CD14-positive monocyte (primary cell): ENCODE results near the gene STX1A. TPM values are rescaled to one million over a fixed set of nuclear protein-coding genes. Genes with fewer than 3 reads are reported as not detected.
A peak's percentile ranks its signal among the peaks of the same experiment; 100 is the strongest.

ENCODE experiments used
- DNase-seq, 3 donors: peaks; one replicate each; pipeline ENCODE4 v3.0.0-alpha.2; 2011 to 2022
- H2AFZ ChIP-seq: 2 replicates; pipeline ENCODE4 v1.6.0; 2012; ENCODE audit warnings: mild to moderate bottlenecking, low read depth, low read length, inconsistent platforms; ENCODE audit not compliant: insufficient read depth, poor library complexity, severe bottlenecking
- H3K27ac ChIP-seq, 2 donors: 1 replicate in 1 of 2; 2 replicates in 1 of 2; pipeline ENCODE4 v1.5.1; 2012 to 2013; ENCODE audit warnings: low read length in 2 of 2, control low read depth in 1 of 2, inconsistent platforms in 1 of 2, low read depth in 1 of 2, mild to moderate bottlenecking in 1 of 2
- H3K27me3 ChIP-seq, 2 donors: one replicate each; pipeline versions ENCODE4 v1.6.0 to v1.6.1; 2011 to 2013; ENCODE audit warnings: low read length in 2 of 2; ENCODE audit not compliant: control insufficient read depth in 2 of 2, insufficient read depth in 2 of 2
- H3K36me3 ChIP-seq, 2 donors: replicated peaks in 1 of 2; 1 replicate in 1 of 2; 2 replicates in 1 of 2; pipeline versions ENCODE4 v1.5.1 to v1.6.1; 2012 to 2013; ENCODE audit warnings: low read length in 2 of 2, control low read depth in 1 of 2, inconsistent platforms in 1 of 2, mild to moderate bottlenecking in 1 of 2; ENCODE audit not compliant: insufficient read depth in 2 of 2, control insufficient read depth in 1 of 2
- H3K4me1 ChIP-seq, 2 donors: 1 replicate in 1 of 2; 2 replicates in 1 of 2; pipeline versions ENCODE4 v1.5.1 to v1.6.1; 2012 to 2013; ENCODE audit warnings: low read length in 2 of 2, control low read depth in 1 of 2, inconsistent platforms in 1 of 2, mild to moderate bottlenecking in 1 of 2, moderate library complexity in 1 of 2; ENCODE audit not compliant: insufficient read depth in 2 of 2, control insufficient read depth in 1 of 2
- H3K4me2 ChIP-seq: replicated peaks from 2 replicates; pipeline ENCODE3; 2012; ENCODE audit warnings: low read length, moderate library complexity, mild to moderate bottlenecking; ENCODE audit not compliant: poor library complexity, severe bottlenecking; ENCODE audit errors: extremely low read depth
- H3K4me3 ChIP-seq, 3 experiments: fragments of 200-600 bp in 1 of 3; sonication (generic) in 1 of 3; replicated peaks in 1 of 3; 1 replicate in 2 of 3; 2 replicates in 1 of 3; pipeline ENCODE4 v1.5.1; 2011 to 2013; ENCODE audit warnings: low read length in 3 of 3, mild to moderate bottlenecking in 3 of 3, control low read depth in 2 of 3, low read depth in 2 of 3, inconsistent platforms in 1 of 3, moderate library complexity in 1 of 3
- H3K79me2 ChIP-seq: 2 replicates; pipeline ENCODE4 v1.6.0; 2012; ENCODE audit warnings: mild to moderate bottlenecking, control low read depth, inconsistent platforms, low read length, moderate library complexity; ENCODE audit not compliant: insufficient read depth
- H3K9ac ChIP-seq: 2 replicates; pipeline ENCODE4 v1.6.0; 2017; ENCODE audit warnings: low read length, mild to moderate bottlenecking; ENCODE audit not compliant: insufficient read depth, poor library complexity, severe bottlenecking
- H3K9me3 ChIP-seq, 2 donors: replicated peaks in 1 of 2; 1 replicate in 1 of 2; 2 replicates in 1 of 2; pipeline versions ENCODE4 v1.5.1 to v1.6.1; 2012 to 2013; ENCODE audit warnings: low read length in 2 of 2, control low read depth in 1 of 2; ENCODE audit not compliant: control insufficient read depth in 1 of 2, insufficient read depth in 1 of 2
- H4K20me1 ChIP-seq: 2 replicates; pipeline ENCODE4 v1.6.0; 2012; ENCODE audit warnings: mild to moderate bottlenecking, low read length, control low read depth, moderate library complexity; ENCODE audit not compliant: insufficient read depth
- H3K27ac Mint-ChIP-seq, 7 donors: one replicate each; pipeline ENCODE4 v1.8.0; 2020; ENCODE audit warnings: mild to moderate bottlenecking in 7 of 7, mixed read lengths in 7 of 7, moderate library complexity in 6 of 7, inconsistent platforms in 2 of 7
- H3K27me3 Mint-ChIP-seq, 3 donors: one replicate each; pipeline ENCODE4 v1.8.0; 2021 to 2022; ENCODE audit warnings: low read depth in 3 of 3, mild to moderate bottlenecking in 3 of 3, mixed read lengths in 3 of 3, moderate library complexity in 3 of 3, inconsistent platforms in 1 of 3
- H3K36me3 Mint-ChIP-seq, 2 donors: one replicate each; pipeline ENCODE4 v1.8.0; 2020; ENCODE audit warnings: mixed read lengths in 2 of 2, inconsistent platforms in 1 of 2, mild to moderate bottlenecking in 1 of 2
- H3K4me1 Mint-ChIP-seq: one replicate; pipeline ENCODE4 v1.8.0; 2020; ENCODE audit warnings: mild to moderate bottlenecking, mixed read lengths
- H3K4me3 Mint-ChIP-seq, 2 donors: one replicate each; pipeline ENCODE4 v1.8.0; 2020; ENCODE audit warnings: mild to moderate bottlenecking in 2 of 2, mixed read lengths in 2 of 2, moderate library complexity in 1 of 2
- H3K9me3 Mint-ChIP-seq, 7 donors: one replicate each; pipeline ENCODE4 v1.8.0; 2020 to 2022; ENCODE audit warnings: mixed read lengths in 7 of 7, mild to moderate bottlenecking in 6 of 7, moderate library complexity in 6 of 7, inconsistent platforms in 2 of 7
- WGBS: methylation state at CpG from one replicate; pipeline ENCODE4 v1.1.5; 2013; ENCODE audit warnings: missing lambda C conversion rate; ENCODE audit not compliant: insufficient coverage; 5-methylcytosine and 5-hydroxymethylcytosine counted together
- intact Hi-C, 2 donors: fragments of 100-400 bp; cut with micrococcal nuclease; formaldehyde crosslinking; loops; one replicate each; pipeline versions ENCODE4 v1.15.0 to v1.15.1; 2023
- polyA plus RNA-seq, 3 donors: library from polyadenylated mRNA; depleted of rRNA in 1 of 3; unstranded in 2 of 3; stranded (reverse) in 1 of 3; fragments of 300-500 nt in 2 of 3; fragments of >200 nt in 1 of 3; fragmentation: Illumina TruSeq in 2 of 3; gene quantifications; 1 replicate in 2 of 3; 2 replicates in 1 of 3; pipeline ENCODE4 v1.2.3, GENCODE V29; 2012 to 2021
- TF ChIP-seq, protein P1 (sequence below): fragments of 200-600 bp; IDR thresholded peaks from one replicate; pipeline ENCODE4 v1.8.0; 2022; ENCODE audit warnings: antibody characterized with exemption, mild to moderate bottlenecking

STX1A gene
- polyA plus RNA-seq, 3 donors = 0.27 to 2.7 (median 0.37) TPM

DNA sequence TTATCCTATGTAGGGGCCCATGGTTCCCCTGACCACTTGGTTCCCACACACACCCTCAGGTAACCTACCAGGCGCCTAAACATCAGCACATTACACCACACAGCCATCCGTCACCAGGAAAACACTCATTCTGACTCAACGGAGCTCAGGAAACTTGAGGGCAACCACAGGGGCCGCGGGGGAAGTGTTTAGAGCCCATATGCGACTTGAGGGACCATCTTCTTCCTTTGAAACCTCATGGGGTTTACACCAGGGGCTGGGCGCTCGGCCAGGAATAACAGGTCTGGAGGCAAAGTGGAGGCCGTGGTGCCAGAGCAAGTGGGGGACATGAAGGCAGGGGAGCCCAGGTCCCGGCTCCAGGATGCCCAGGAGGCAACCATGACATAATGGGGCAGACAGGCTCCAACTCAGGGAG, 1.5 kb downstream of the STX1A start:
- peak; percentile 79 to 92 (median 89) for DNase-seq
- intact Hi-C loops = loop anchor here in 1 of 2 donors (2.0 kb wide), 1 partner anchor 131 kb away; no protein-coding TSS in a partner anchor
- H3K9ac ChIP-seq = peak overlapping the region; percentile 62
- Mint-ChIP-seq H3K4me1 (peaks cover 39% of the 10 kb centered on the region), H3K9me3 (peaks cover 0 to 24% (median 14%) of the 10 kb centered on the region in 7 donors), H3K4me3 (peak overlapping the region; percentile 80 to 82), H3K27me3 (peaks cover 86 to 96% (median 91%) of the 10 kb centered on the region in 3 donors), H3K27ac (peak overlapping the region in 6 of 7 donors; percentile 69 to 91 (median 82)), H3K36me3 (peaks cover 6 to 18% of the 10 kb centered on the region in 2 donors)
- H3K27ac ChIP-seq = no peak overlapping the region
- H3K36me3 ChIP-seq = no peaks in the 10 kb centered on the region
- H3K79me2 ChIP-seq = no peaks in the 10 kb centered on the region
- no peak overlapping the region for H2AFZ ChIP-seq
- no peaks in the 10 kb centered on the region for H4K20me1 ChIP-seq
- H3K4me1 ChIP-seq = peaks cover 35 to 47% of the 10 kb centered on the region in 2 donors
- TF ChIP-seq, protein P1, sequence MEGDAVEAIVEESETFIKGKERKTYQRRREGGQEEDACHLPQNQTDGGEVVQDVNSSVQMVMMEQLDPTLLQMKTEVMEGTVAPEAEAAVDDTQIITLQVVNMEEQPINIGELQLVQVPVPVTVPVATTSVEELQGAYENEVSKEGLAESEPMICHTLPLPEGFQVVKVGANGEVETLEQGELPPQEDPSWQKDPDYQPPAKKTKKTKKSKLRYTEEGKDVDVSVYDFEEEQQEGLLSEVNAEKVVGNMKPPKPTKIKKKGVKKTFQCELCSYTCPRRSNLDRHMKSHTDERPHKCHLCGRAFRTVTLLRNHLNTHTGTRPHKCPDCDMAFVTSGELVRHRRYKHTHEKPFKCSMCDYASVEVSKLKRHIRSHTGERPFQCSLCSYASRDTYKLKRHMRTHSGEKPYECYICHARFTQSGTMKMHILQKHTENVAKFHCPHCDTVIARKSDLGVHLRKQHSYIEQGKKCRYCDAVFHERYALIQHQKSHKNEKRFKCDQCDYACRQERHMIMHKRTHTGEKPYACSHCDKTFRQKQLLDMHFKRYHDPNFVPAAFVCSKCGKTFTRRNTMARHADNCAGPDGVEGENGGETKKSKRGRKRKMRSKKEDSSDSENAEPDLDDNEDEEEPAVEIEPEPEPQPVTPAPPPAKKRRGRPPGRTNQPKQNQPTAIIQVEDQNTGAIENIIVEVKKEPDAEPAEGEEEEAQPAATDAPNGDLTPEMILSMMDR = no peak
- peaks cover 0 to 9% of the 10 kb centered on the region in 2 donors for H3K9me3 ChIP-seq
- peak overlapping the region; percentile 93 for H3K4me2 ChIP-seq
- peaks cover 37 to 92% of the 10 kb centered on the region in 2 donors for H3K27me3 ChIP-seq
- peak overlapping the region in 1 of 3 experiments; percentile 78 for H3K4me3 ChIP-seq
- WGBS = 0% methylated on average over 8 of the region's 10 CpGs

DNA sequence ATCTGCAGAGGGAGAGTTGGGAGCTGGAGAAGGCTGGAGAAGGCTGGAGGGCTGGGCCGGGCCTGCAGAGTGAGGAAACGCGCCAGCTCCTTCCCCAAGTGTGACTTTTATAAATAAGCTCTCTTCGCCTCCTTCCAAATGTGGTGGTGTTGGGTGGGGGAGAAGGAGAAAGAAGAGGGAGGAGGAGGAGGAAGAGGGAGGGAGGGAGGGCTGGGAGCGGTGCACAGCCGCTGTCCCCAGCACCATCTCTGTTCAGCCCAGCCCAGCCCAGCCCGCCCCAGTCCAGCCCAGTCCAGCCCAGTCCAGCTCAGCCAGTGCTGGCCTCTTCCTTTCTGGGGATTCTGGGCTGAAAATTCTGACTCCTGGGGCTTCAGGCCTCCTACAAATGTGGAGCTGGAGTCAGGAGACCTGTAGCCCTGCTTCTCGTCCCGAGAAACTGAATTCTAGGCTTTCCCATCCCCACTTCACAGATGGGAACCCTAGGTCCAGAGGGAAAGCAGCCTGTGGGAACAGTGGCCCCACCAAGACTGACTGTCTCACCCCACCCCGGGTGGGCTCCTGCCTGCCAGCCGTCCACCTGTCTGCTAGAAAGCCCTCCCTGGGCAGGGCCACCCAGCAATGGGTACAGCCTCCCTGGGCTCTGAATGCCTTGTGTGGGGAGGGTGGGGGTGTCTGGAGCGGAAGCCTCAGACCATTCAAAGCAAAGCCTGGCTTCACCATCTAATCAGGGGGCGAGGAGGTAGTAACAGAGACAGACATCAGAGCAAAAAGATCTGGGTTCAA, 2.3 kb downstream of the STX1A start:
- Histone ChIP-seq H3K4me2 (peak overlapping the region; percentile 93), H2AFZ (no peak overlapping the region), H3K4me3 (peak overlapping the region in 1 of 3 experiments; percentile 78), H3K9ac (no peak overlapping the region), H3K36me3 (no peaks in the 10 kb centered on the region), H4K20me1 (no peaks in the 10 kb centered on the region), H3K4me1 (peaks cover 35 to 47% of the 10 kb centered on the region in 2 donors), H3K27me3 (peaks cover 40 to 93% of the 10 kb centered on the region in 2 donors), H3K9me3 (peaks cover 0 to 13% of the 10 kb centered on the region in 2 donors), H3K27ac (no peak overlapping the region), H3K79me2 (no peaks in the 10 kb centered on the region)
- peaks cover 6 to 21% of the 10 kb centered on the region in 2 donors for H3K36me3 Mint-ChIP-seq
- H3K4me1 Mint-ChIP-seq = peaks cover 43% of the 10 kb centered on the region
- no peak for DNase-seq
- TF ChIP-seq, protein P1 = no peak
- no CpG with 5 or more reads among the region's 13 CpGs for WGBS
- H3K4me3 Mint-ChIP-seq = peak overlapping the region; percentile 80 to 82
- H3K27ac Mint-ChIP-seq = peak overlapping the region; percentile 50 to 89 (median 80)
- H3K27me3 Mint-ChIP-seq = peaks cover 88 to 97% (median 91%) of the 10 kb centered on the region in 3 donors
- intact Hi-C loops = no loop called here
- H3K9me3 Mint-ChIP-seq = peaks cover 0 to 26% (median 14%) of the 10 kb centered on the region in 7 donors
